Keratinocyte (primary cell): ENCODE measurements around the gene DKK2. TPM values are rescaled to one million over a fixed set of nuclear protein-coding genes. Genes with fewer than 3 reads are reported as not detected.

Source experiments
- DNase-seq: peaks from one replicate; pipeline ENCODE4 v3.0.0-alpha.2; 2011; ENCODE audit warnings: low read depth, missing footprints, low spot score
- FAIRE-seq: peaks from 2 replicates; lab custom pipeline; 2011; peaks lifted over from hg19 to GRCh38; lab: Jason Lieb, UNC
- H2AFZ ChIP-seq: 2 replicates; pipeline ENCODE4 v1.6.0; 2012; ENCODE audit warnings: low read length, control low read depth, inconsistent platforms; ENCODE audit not compliant: control insufficient read depth
- H3K27ac ChIP-seq: 2 replicates; pipeline ENCODE4 v1.5.1; 2011; ENCODE audit warnings: low read length; ENCODE audit not compliant: control insufficient read depth, insufficient read depth
- H3K27me3 ChIP-seq: 3 replicates; pipeline ENCODE4 v1.6.0; 2011; ENCODE audit warnings: low read length; ENCODE audit not compliant: control insufficient read depth, insufficient read depth; ENCODE audit errors: extremely low read depth
- H3K36me3 ChIP-seq, 2 experiments: 2 replicates in 1 of 2; 3 replicates in 1 of 2; pipeline ENCODE4 v1.5.1; 2011; ENCODE audit warnings: low read length in 2 of 2, mild to moderate bottlenecking in 1 of 2; ENCODE audit not compliant: control insufficient read depth in 2 of 2, insufficient read depth in 2 of 2; ENCODE audit errors: extremely low read depth in 1 of 2
- H3K4me1 ChIP-seq: 3 replicates; pipeline ENCODE4 v1.5.1; 2011; ENCODE audit warnings: low read length; ENCODE audit not compliant: control insufficient read depth, insufficient read depth; ENCODE audit errors: extremely low read depth
- H3K4me2 ChIP-seq: 3 replicates; pipeline ENCODE4 v1.6.0; 2011; ENCODE audit warnings: low read depth, low read length; ENCODE audit not compliant: control insufficient read depth, insufficient read depth; ENCODE audit errors: extremely low read depth
- H3K4me3 ChIP-seq, 3 experiments: fragments of 200-600 bp in 1 of 3; sonication (generic) in 1 of 3; 2 replicates in 2 of 3; 3 replicates in 1 of 3; pipeline ENCODE4 v1.5.1; 2011 to 2016; ENCODE audit warnings: low read length in 3 of 3, mild to moderate bottlenecking in 3 of 3, control low read depth in 2 of 3, inconsistent platforms in 1 of 3, low read depth in 1 of 3, mixed read lengths in 1 of 3, mixed run types in 1 of 3, moderate library complexity in 1 of 3; ENCODE audit not compliant: control insufficient read depth in 2 of 3, insufficient read depth in 2 of 3; ENCODE audit errors: extremely low read depth in 1 of 3
- H3K79me2 ChIP-seq: 2 replicates; pipeline ENCODE4 v1.6.0; 2012; ENCODE audit warnings: low read length; ENCODE audit not compliant: control insufficient read depth, insufficient read depth
- H3K9ac ChIP-seq: 3 replicates; pipeline ENCODE4 v1.6.0; 2011; ENCODE audit warnings: low read length; ENCODE audit not compliant: control insufficient read depth, insufficient read depth; ENCODE audit errors: extremely low read depth
- H3K9me1 ChIP-seq: 3 replicates; pipeline ENCODE4 v1.6.0; 2011; ENCODE audit warnings: low read length; ENCODE audit not compliant: control insufficient read depth, insufficient read depth; ENCODE audit errors: extremely low read depth
- H3K9me3 ChIP-seq: 2 replicates; pipeline ENCODE4 v1.5.1; 2012; ENCODE audit warnings: low read depth, low read length; ENCODE audit not compliant: control insufficient read depth
- H4K20me1 ChIP-seq: 3 replicates; pipeline ENCODE4 v1.6.0; 2011; ENCODE audit warnings: low read length; ENCODE audit not compliant: control insufficient read depth, insufficient read depth; ENCODE audit errors: extremely low read depth
- CTCF ChIP-seq, 3 experiments: IDR thresholded peaks in 1 of 3; conservative IDR thresholded peaks in 1 of 3; optimal IDR thresholded peaks in 1 of 3; 2 replicates in 2 of 3; 3 replicates in 1 of 3; pipeline versions ENCODE3 to v1.5.1; 2011; ENCODE audit warnings: low read length in 3 of 3, mild to moderate bottlenecking in 3 of 3, moderate library complexity in 2 of 3, control low read depth in 1 of 3, inconsistent platforms in 1 of 3; ENCODE audit not compliant: insufficient read depth in 2 of 3; ENCODE audit errors: extremely low read depth in 1 of 3
- EZH2 ChIP-seq: IDR thresholded peaks from one replicate; pipeline ENCODE4 v1.6.1; 2012; ENCODE audit warnings: inconsistent platforms, mild to moderate bottlenecking, low read length, moderate library complexity
- dilution Hi-C: fragments of 300-500 bp; cut with MboI; formaldehyde crosslinking; loops from one replicate; pipeline ENCODE4 v1.7.0; 2020; ENCODE audit warnings: low sequenced_read_pairs; ENCODE audit not compliant: extremely low pct_ligation_motif_present
- polyA plus RNA-seq, 5 experiments: library from polyadenylated mRNA; depleted of rRNA in 3 of 5; stranded (reverse) in 3 of 5; stranded (forward) in 1 of 5; unstranded in 1 of 5; fragments of >200 nt; gene quantifications; 1 replicate in 1 of 5; 2 replicates in 3 of 5; 3 replicates in 1 of 5; pipeline versions ENCODE4 v1.2.1 to v1.2.3, GENCODE V29; 2011 to 2012; ENCODE audit warnings: missing spikeins in 2 of 5, low read depth in 1 of 5, low replicate concordance in 1 of 5

Gene DKK2
- polyA plus RNA-seq, 1 donor (not counting 4 experiments of a cell fraction or from before 2014, with no cell fraction given): 0.08 TPM

GRCh38 chr4:107008115-107008514, 28.0 kb downstream of the DKK2 start:
- Histone ChIP-seq H2AFZ (no peak overlapping the region), H4K20me1 (no peaks in the 10 kb centered on the region), H3K9me3 (no peaks in the 10 kb centered on the region), H3K4me3 (no peak overlapping the region), H3K4me1 (no peaks in the 10 kb centered on the region), H3K27ac (no peak overlapping the region), H3K79me2 (no peaks in the 10 kb centered on the region), H3K9me1 (no peaks in the 10 kb centered on the region), H3K4me2 (no peak overlapping the region), H3K36me3 (no peaks in the 10 kb centered on the region), H3K27me3 (no peaks in the 10 kb centered on the region), H3K9ac (no peak overlapping the region)
- FAIRE-seq (no peak), DNase-seq (no peak)
- TF ChIP-seq CTCF (optimal IDR thresholded peaks at IDR 0.05 in 1 of 3, IDR thresholded peaks at IDR 0.05 in 1 of 3, conservative IDR thresholded peaks at IDR 0.05 in 1 of 3; ENCODE audit: extremely low read depth in 1 of 3, insufficient read depth in 2 of 3, low read length in 3 of 3): no peak
- TF ChIP-seq EZH2: no peak
- dilution Hi-C loops: no loop called here

GRCh38 chr4:107006218-107006617, 29.9 kb downstream of the DKK2 start:
- H3K4me1 ChIP-seq: no peaks in the 10 kb centered on the region
- H3K27me3 ChIP-seq: no peaks in the 10 kb centered on the region
- no peaks in the 10 kb centered on the region for H3K79me2 ChIP-seq
- dilution Hi-C loops: no loop called here
- H3K36me3 ChIP-seq: no peaks in the 10 kb centered on the region
- no peaks in the 10 kb centered on the region for H3K9me3 ChIP-seq
- DNase-seq (no peak), FAIRE-seq (no peak)
- H3K4me2 ChIP-seq: no peak overlapping the region
- no peak overlapping the region for H3K27ac ChIP-seq
- no peak overlapping the region for H3K4me3 ChIP-seq
- H3K9me1 ChIP-seq: no peaks in the 10 kb centered on the region
- TF ChIP-seq CTCF (optimal IDR thresholded peaks at IDR 0.05 in 1 of 3, IDR thresholded peaks at IDR 0.05 in 1 of 3, conservative IDR thresholded peaks at IDR 0.05 in 1 of 3; ENCODE audit: extremely low read depth in 1 of 3, insufficient read depth in 2 of 3, low read length in 3 of 3) (no peak), EZH2 (no peak)
- no peak overlapping the region for H2AFZ ChIP-seq
- no peaks in the 10 kb centered on the region for H4K20me1 ChIP-seq
- H3K9ac ChIP-seq: no peak overlapping the region
